A549 (cell line): ENCODE measurements around the gene HAND2.

ENCODE experiments used
- CTCF ChIP-seq: fragments of >200 bp; sonication (Bioruptor Twin); formaldehyde crosslinking; IDR thresholded peaks from 3 replicates; pipeline ENCODE4 v1.5.1; 2016
- EP300 ChIP-seq, 2 experiments: fragments of >200 bp; sonication (Bioruptor Twin); formaldehyde crosslinking; IDR thresholded peaks; 2 replicates in 1 of 2; 3 replicates in 1 of 2; pipeline ENCODE4 v1.6.1; 2016 to 2017
- ZFP36 ChIP-seq: fragments of 450-650 bp; IDR thresholded peaks from 2 replicates; pipeline ENCODE4 v1.6.1; 2014; ENCODE audit warnings: borderline replicate concordance; ENCODE audit not compliant: partially characterized antibody

- TF ChIP-seq ZFP36 (no peak), EP300 (IDR thresholded peaks at IDR 0.05) (no peak), CTCF (no peak)
Observed at GRCh38 chr4:173560896-173561295, 30.9 kb upstream of the HAND2 start.
